MCF 10A (cell line): ENCODE data around the gene BMPER. TPM values are rescaled to one million over a fixed set of nuclear protein-coding genes. Genes with fewer than 3 reads are reported as not detected.

Source experiments
- BruUV-seq: library from RNA; stranded (reverse); fragments of 400-500 nt; replicated peaks from 2 replicates; lab custom pipeline; 2021; lab: Mats Ljungman, UMichigan
- CTCF ChIA-PET: fragments of 300-600 bp; sonication (Branson Sonifier 250); formaldehyde crosslinking; extraction: SDS; loops from one replicate; lab custom pipeline; 2021; ENCODE audit warnings: antibody characterized with exemption, inconsistent platforms; lab: Yijun Ruan, JAX
- POLR2A ChIA-PET: fragments of 300-600, 350-650 bp; sonication (Branson Sonifier 250); formaldehyde crosslinking; extraction: SDS; loops from one replicate; lab custom pipeline; 2020; ENCODE audit warnings: antibody characterized with exemption, inconsistent platforms; lab: Yijun Ruan, JAX
- DNase-seq: peaks from one replicate; pipeline ENCODE4 v3.0.0-alpha.2; 2018; ENCODE audit not compliant: unreplicated experiment
- H3K27ac Mint-ChIP-seq: one replicate; pipeline ENCODE4 v1.8.0; 2022; ENCODE audit warnings: mild to moderate bottlenecking, low read depth, mixed read lengths; ENCODE audit not compliant: unreplicated experiment
- H3K27me3 Mint-ChIP-seq: one replicate; pipeline ENCODE4 v1.8.0; 2022; ENCODE audit warnings: mixed read lengths; ENCODE audit not compliant: insufficient read depth, unreplicated experiment
- H3K36me3 Mint-ChIP-seq: one replicate; pipeline ENCODE4 v1.8.0; 2022; ENCODE audit warnings: mild to moderate bottlenecking, moderate library complexity, mixed read lengths; ENCODE audit not compliant: insufficient read depth, unreplicated experiment
- H3K4me1 Mint-ChIP-seq: one replicate; pipeline ENCODE4 v1.8.0; 2022; ENCODE audit warnings: mixed read lengths; ENCODE audit not compliant: insufficient read depth, unreplicated experiment
- H3K4me3 Mint-ChIP-seq: one replicate; pipeline ENCODE4 v1.8.0; 2022; ENCODE audit warnings: mild to moderate bottlenecking, moderate library complexity, mixed read lengths; ENCODE audit not compliant: unreplicated experiment
- H3K9me3 Mint-ChIP-seq: one replicate; pipeline ENCODE4 v1.8.0; 2022; ENCODE audit warnings: mixed read lengths; ENCODE audit not compliant: unreplicated experiment
- intact Hi-C: fragments of 100-400 bp; cut with micrococcal nuclease; formaldehyde crosslinking; loops from 2 replicates; pipeline ENCODE4 v1.14.1; 2022
- total RNA-seq: library from RNA; stranded (reverse); gene quantifications from 2 replicates; pipeline ENCODE4 v1.2.3, GENCODE V29; 2022
- TF ChIP-seq, protein P1 (sequence below): fragments of 200-600 bp; IDR thresholded peaks from one replicate; pipeline ENCODE4 v1.8.0; 2022; ENCODE audit warnings: antibody characterized with exemption, mild to moderate bottlenecking; ENCODE audit not compliant: unreplicated experiment

BMPER gene
- total RNA-seq, 1 experiment from 2014 or later: 0.40 TPM

DNA sequence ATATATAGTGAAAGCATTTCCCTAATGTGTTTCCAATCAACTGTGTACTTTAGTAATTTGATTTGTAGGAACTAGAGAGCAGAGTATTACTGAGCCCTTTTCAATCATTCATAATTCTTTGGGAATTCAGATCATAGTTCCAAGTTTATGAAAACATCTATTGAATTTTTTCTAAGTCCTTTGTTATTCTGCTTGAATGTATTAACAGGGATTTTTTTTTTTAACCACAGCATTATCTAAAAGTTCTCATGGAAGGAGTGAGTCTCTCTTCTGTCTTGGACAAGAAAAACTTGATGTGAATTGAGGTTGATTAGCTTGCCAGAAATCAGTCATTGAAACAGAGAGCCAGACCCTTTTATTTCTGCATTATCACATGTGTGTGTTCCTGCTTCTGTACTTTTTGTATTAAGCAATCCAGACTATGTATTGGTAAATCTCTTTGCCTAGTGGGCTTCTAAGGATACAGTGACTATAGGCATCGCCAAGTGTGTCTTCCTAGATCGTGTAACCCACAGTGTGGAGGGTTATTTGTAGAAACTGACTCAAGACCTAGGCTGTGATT is 59.9 kb downstream of the BMPER start:
- ChIA-PET POLR2A (no interaction called here), CTCF (interaction anchor here (0.7 to 0.8 kb wide), 2 partner anchors 8 to 17 kb away, joined by 3 read pairs; no protein-coding TSS in a partner anchor)
- intact Hi-C loops: no loop called here
- no peaks in the 10 kb centered on the region for H3K9me3 Mint-ChIP-seq
- H3K27me3 Mint-ChIP-seq: no peaks in the 10 kb centered on the region
- H3K27ac Mint-ChIP-seq: no peak overlapping the region
- DNase-seq: no peak
- H3K4me1 Mint-ChIP-seq: no peaks in the 10 kb centered on the region
- H3K4me3 Mint-ChIP-seq: no peak overlapping the region
- BruUV-seq: no TSS peak
- TF ChIP-seq, protein P1, sequence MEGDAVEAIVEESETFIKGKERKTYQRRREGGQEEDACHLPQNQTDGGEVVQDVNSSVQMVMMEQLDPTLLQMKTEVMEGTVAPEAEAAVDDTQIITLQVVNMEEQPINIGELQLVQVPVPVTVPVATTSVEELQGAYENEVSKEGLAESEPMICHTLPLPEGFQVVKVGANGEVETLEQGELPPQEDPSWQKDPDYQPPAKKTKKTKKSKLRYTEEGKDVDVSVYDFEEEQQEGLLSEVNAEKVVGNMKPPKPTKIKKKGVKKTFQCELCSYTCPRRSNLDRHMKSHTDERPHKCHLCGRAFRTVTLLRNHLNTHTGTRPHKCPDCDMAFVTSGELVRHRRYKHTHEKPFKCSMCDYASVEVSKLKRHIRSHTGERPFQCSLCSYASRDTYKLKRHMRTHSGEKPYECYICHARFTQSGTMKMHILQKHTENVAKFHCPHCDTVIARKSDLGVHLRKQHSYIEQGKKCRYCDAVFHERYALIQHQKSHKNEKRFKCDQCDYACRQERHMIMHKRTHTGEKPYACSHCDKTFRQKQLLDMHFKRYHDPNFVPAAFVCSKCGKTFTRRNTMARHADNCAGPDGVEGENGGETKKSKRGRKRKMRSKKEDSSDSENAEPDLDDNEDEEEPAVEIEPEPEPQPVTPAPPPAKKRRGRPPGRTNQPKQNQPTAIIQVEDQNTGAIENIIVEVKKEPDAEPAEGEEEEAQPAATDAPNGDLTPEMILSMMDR: no peak
- H3K36me3 Mint-ChIP-seq: no peaks in the 10 kb centered on the region

DNA sequence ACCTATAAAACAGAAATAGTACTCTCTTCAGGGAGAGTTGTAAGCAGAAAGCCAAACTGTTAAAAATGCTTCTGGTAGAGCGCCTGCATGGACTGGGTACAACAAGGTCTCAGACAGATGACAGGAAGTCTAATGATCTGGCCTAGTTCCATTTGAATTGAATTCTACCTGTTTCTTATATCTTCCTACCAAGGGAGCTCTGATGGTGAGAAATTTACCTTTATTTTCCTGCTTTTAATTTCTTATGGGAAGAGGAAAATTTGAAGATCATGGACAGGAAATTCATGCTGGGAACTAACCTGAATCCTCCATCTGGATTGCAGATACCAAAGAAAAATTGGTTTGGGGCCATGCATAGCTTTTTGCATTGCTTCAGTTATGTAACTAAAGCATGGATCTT is 63.3 kb downstream of the BMPER start:
- TF ChIP-seq, protein P1: no peak
- intact Hi-C loops: no loop called here
- BruUV-seq: no TSS peak
- no peak overlapping the region for H3K27ac Mint-ChIP-seq
- H3K4me1 Mint-ChIP-seq: no peaks in the 10 kb centered on the region
- no peaks in the 10 kb centered on the region for H3K9me3 Mint-ChIP-seq
- H3K27me3 Mint-ChIP-seq: no peaks in the 10 kb centered on the region
- no peak for DNase-seq
- H3K4me3 Mint-ChIP-seq: no peak overlapping the region
- ChIA-PET CTCF (interaction anchor here (1.4 kb wide), 1 partner anchor 119 kb away, joined by 4 read pairs; no protein-coding TSS in a partner anchor), POLR2A (no interaction called here)
- no peaks in the 10 kb centered on the region for H3K36me3 Mint-ChIP-seq

DNA sequence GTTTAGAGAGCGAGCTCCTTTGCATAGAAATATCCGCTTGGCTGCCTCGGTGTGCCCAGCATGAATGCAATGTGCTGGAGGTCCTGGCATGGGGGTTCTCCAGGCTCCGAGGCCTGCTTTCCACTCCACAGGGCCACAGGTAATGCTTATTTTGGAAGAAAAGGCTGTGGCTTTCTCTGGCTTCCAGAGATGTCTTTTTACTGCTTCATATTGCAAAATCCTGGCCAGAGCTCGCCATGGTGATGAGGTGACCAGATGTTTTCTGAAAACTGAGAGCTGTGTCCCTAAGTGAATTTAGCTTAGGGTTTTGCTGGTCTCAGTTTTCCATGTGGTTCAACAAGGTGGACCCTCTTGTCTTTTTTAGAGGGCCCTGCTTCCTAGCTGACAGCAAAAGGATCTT is 65.2 kb downstream of the BMPER start:
- Mint-ChIP-seq H3K9me3 (no peaks in the 10 kb centered on the region), H3K4me3 (no peak overlapping the region), H3K36me3 (no peaks in the 10 kb centered on the region), H3K4me1 (no peaks in the 10 kb centered on the region), H3K27ac (no peak overlapping the region), H3K27me3 (no peaks in the 10 kb centered on the region)
- ChIA-PET POLR2A (no interaction called here), CTCF (interaction anchor here (0.9 to 1.5 kb wide), 2 partner anchors 38 to 118 kb away, joined by 3 to 6 read pairs; no protein-coding TSS in a partner anchor)
- TF ChIP-seq, protein P1: no peak
- intact Hi-C loops: no loop called here
- DNase-seq: no peak
- no TSS peak for BruUV-seq

DNA sequence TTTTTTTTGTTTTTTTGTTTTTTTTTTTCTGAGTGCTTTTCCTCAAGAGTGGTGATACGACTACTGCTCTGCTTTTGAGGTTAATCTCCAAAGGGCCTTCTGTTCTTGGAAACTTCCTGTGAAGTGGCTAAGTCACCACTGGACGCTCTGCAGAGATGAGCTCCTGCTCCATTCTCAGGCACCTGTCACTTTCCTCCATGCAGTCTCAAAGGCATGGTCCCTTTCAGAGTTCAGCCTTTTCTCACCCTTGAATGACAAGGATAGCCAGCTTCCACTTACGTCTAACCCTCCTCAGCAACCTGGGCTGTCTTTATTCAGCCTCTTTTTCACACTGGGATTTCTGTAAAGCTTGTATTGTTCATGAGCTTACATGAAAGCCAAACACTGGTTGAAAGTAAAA is 65.8 kb downstream of the BMPER start:
- Mint-ChIP-seq H3K4me3 (no peak overlapping the region), H3K36me3 (no peaks in the 10 kb centered on the region), H3K27me3 (no peaks in the 10 kb centered on the region), H3K9me3 (no peaks in the 10 kb centered on the region), H3K4me1 (no peaks in the 10 kb centered on the region), H3K27ac (no peak overlapping the region)
- TF ChIP-seq, protein P1: no peak
- ChIA-PET POLR2A (interaction anchor here (0.6 kb wide), 1 partner anchor 1729 kb away, joined by 3 read pairs; no protein-coding TSS in a partner anchor), CTCF (interaction anchor here (0.5 to 1.5 kb wide), 3 partner anchors 38 to 117 kb away, joined by 3 to 6 read pairs (median 3); no protein-coding TSS in a partner anchor)
- DNase-seq: no peak
- intact Hi-C loops: no loop called here
- BruUV-seq: no TSS peak
